H1 (cell line): ENCODE results near the gene SH3RF3. TPM values are rescaled to one million over a fixed set of nuclear protein-coding genes. Genes with fewer than 3 reads are reported as not detected.

Experiments
- CTCF ChIA-PET: fragments of 300-600 bp; sonication (Branson Sonifier 250); formaldehyde crosslinking; loops from one replicate; lab custom pipeline; 2021; ENCODE audit not compliant: partially characterized antibody; lab: Charles Lee
- POLR2A ChIA-PET: fragments of 300-600 bp; sonication (Branson Sonifier 250); formaldehyde crosslinking; loops from one replicate; lab custom pipeline; 2021; ENCODE audit warnings: inconsistent platforms; ENCODE audit not compliant: partially characterized antibody; lab: Charles Lee
- DNase-seq, 2 experiments: peaks; one replicate each; pipeline versions ENCODE4 v3.0.0 to v3.0.0-alpha.2; 2010 to 2022; ENCODE audit warnings: low spot score in 2 of 2, low read depth in 1 of 2, mixed read lengths in 1 of 2
- FAIRE-seq: peaks from 2 replicates; lab custom pipeline; 2011; peaks lifted over from hg19 to GRCh38; lab: Jason Lieb, UNC
- H2AFZ ChIP-seq: 2 replicates; pipeline ENCODE4 v1.8.1; 2012; ENCODE audit warnings: low read length, inconsistent platforms
- H2AK5ac ChIP-seq: 2 replicates; pipeline ENCODE4 v1.6.1; 2013; ENCODE audit warnings: low read depth, low read length
- H2BK120ac ChIP-seq: replicated peaks from 2 replicates; pipeline ENCODE3; 2013; ENCODE audit warnings: low read depth, low read length, inconsistent platforms
- H2BK12ac ChIP-seq: 2 replicates; pipeline ENCODE4 v1.6.1; 2013; ENCODE audit warnings: low read depth, low read length
- H2BK15ac ChIP-seq: 2 replicates; pipeline ENCODE4 v1.6.1; 2013; ENCODE audit warnings: low read length
- H2BK20ac ChIP-seq: 2 replicates; pipeline ENCODE4 v1.6.1; 2013; ENCODE audit warnings: low read length
- H2BK5ac ChIP-seq: 2 replicates; pipeline ENCODE4 v1.6.1; 2013; ENCODE audit warnings: low read depth, low read length
- H3K14ac ChIP-seq: 2 replicates; pipeline ENCODE4 v1.6.1; 2013; ENCODE audit warnings: inconsistent platforms; ENCODE audit not compliant: insufficient read length
- H3K18ac ChIP-seq: 2 replicates; pipeline ENCODE4 v1.6.1; 2013; ENCODE audit warnings: low read length; ENCODE audit errors: extremely low read depth
- H3K23ac ChIP-seq: 2 replicates; pipeline ENCODE4 v1.6.1; 2013; ENCODE audit warnings: inconsistent platforms; ENCODE audit not compliant: insufficient read length
- H3K23me2 ChIP-seq: 2 replicates; pipeline ENCODE4 v1.6.1; 2013; ENCODE audit warnings: low read depth, low read length
- H3K27ac ChIP-seq: 2 replicates; pipeline ENCODE4 v1.6.1; 2011; ENCODE audit warnings: low read depth, low read length, inconsistent platforms
- H3K27me3 ChIP-seq, 4 experiments: replicated peaks in 1 of 4; 1 replicate in 1 of 4; 2 replicates in 3 of 4; pipeline versions ENCODE4 v1.6.1 to v1.8.1; 2011 to 2013; ENCODE audit warnings: low read length in 3 of 4, mild to moderate bottlenecking in 3 of 4, inconsistent platforms in 2 of 4, mixed read lengths in 2 of 4, moderate library complexity in 1 of 4; ENCODE audit not compliant: control insufficient read depth in 3 of 4, insufficient read depth in 3 of 4; ENCODE audit errors: extremely low read depth in 1 of 4
- H3K36me3 ChIP-seq, 4 experiments: 2 replicates each; pipeline versions ENCODE4 v1.6.1 to v1.8.1; 2011 to 2013; ENCODE audit warnings: mild to moderate bottlenecking in 4 of 4, low read length in 3 of 4, moderate library complexity in 2 of 4, control low read depth in 1 of 4, inconsistent platforms in 1 of 4; ENCODE audit not compliant: insufficient read depth in 4 of 4, control insufficient read depth in 2 of 4
- H3K4ac ChIP-seq: replicated peaks from 2 replicates; pipeline ENCODE3; 2013; ENCODE audit warnings: low read length, low read depth, mixed read lengths, inconsistent platforms; ENCODE audit not compliant: insufficient read length
- H3K4me1 ChIP-seq, 4 experiments: replicated peaks in 1 of 4; 1 replicate in 1 of 4; 2 replicates in 3 of 4; pipeline versions ENCODE4 v1.6.1 to v1.8.1; 2011 to 2013; ENCODE audit warnings: low read length in 3 of 4, inconsistent platforms in 2 of 4, mixed read lengths in 1 of 4; ENCODE audit not compliant: insufficient read depth in 4 of 4, control insufficient read depth in 3 of 4
- H3K4me2 ChIP-seq, 2 experiments: 2 replicates each; pipeline versions ENCODE4 v1.6.1 to v1.8.1; 2011 to 2013; ENCODE audit warnings: low read depth in 2 of 2, low read length in 2 of 2, control low read depth in 1 of 2, inconsistent platforms in 1 of 2, mild to moderate bottlenecking in 1 of 2; ENCODE audit not compliant: insufficient read depth in 1 of 2
- H3K4me3 ChIP-seq, 4 experiments: fragments of 200-600, 300-600 bp in 1 of 4; sonication (generic), shearing (Covaris generic), sonication (Bioruptor Twin) in 1 of 4; 2 replicates each; pipeline versions ENCODE4 v1.5.1 to v1.8.1; 2011 to 2016; ENCODE audit warnings: low read length in 4 of 4, low read depth in 3 of 4, control low read depth in 2 of 4, inconsistent platforms in 2 of 4, mild to moderate bottlenecking in 2 of 4, mixed read lengths in 1 of 4, moderate library complexity in 1 of 4; ENCODE audit not compliant: insufficient read depth in 2 of 4; ENCODE audit errors: extremely low read depth in 1 of 4
- H3K56ac ChIP-seq: replicated peaks from 2 replicates; pipeline ENCODE3; 2013; ENCODE audit warnings: low read depth, mild to moderate bottlenecking, mixed read lengths, low read length, inconsistent platforms; ENCODE audit not compliant: insufficient read length
- H3K79me1 ChIP-seq: 2 replicates; pipeline ENCODE4 v1.6.1; 2013; ENCODE audit warnings: low read depth, low read length, control low read depth
- H3K79me2 ChIP-seq, 2 experiments: 2 replicates each; pipeline versions ENCODE4 v1.6.1 to v1.8.1; 2012 to 2013; ENCODE audit warnings: low read length in 2 of 2, mild to moderate bottlenecking in 2 of 2, inconsistent platforms in 1 of 2; ENCODE audit not compliant: insufficient read depth in 2 of 2, control insufficient read depth in 1 of 2
- H3K9ac ChIP-seq, 4 experiments: replicated peaks in 1 of 4; 1 replicate in 1 of 4; 2 replicates in 3 of 4; pipeline versions ENCODE4 v1.6.1 to v1.8.1; 2011 to 2013; ENCODE audit warnings: low read depth in 3 of 4, low read length in 3 of 4, control low read depth in 2 of 4, mild to moderate bottlenecking in 2 of 4, moderate library complexity in 2 of 4, inconsistent platforms in 1 of 4; ENCODE audit errors: extremely low read depth in 1 of 4
- H3K9me3 ChIP-seq, 2 experiments: 2 replicates each; pipeline versions ENCODE4 v1.6.1 to v1.8.1; 2012 to 2013; ENCODE audit warnings: mild to moderate bottlenecking in 2 of 2, moderate library complexity in 2 of 2, control low read depth in 1 of 2, inconsistent platforms in 1 of 2, low read depth in 1 of 2, low read length in 1 of 2, mixed read lengths in 1 of 2; ENCODE audit not compliant: insufficient read depth in 2 of 2
- H4K20me1 ChIP-seq, 2 experiments: replicated peaks in 1 of 2; 2 replicates each; pipeline versions ENCODE3 to v1.8.1; 2011 to 2013; ENCODE audit warnings: inconsistent platforms in 2 of 2, low read length in 2 of 2, mild to moderate bottlenecking in 1 of 2; ENCODE audit not compliant: insufficient read depth in 2 of 2, control insufficient read depth in 1 of 2
- H4K5ac ChIP-seq: 2 replicates; pipeline ENCODE4 v1.6.1; 2013; ENCODE audit warnings: low read length, low read depth, mixed read lengths, inconsistent platforms; ENCODE audit not compliant: insufficient read length
- H4K8ac ChIP-seq: 2 replicates; pipeline ENCODE4 v1.8.0; 2013; ENCODE audit warnings: mild to moderate bottlenecking, moderate library complexity, low read length, inconsistent platforms; ENCODE audit not compliant: insufficient read depth; ENCODE audit errors: extremely low read depth
- H4K91ac ChIP-seq: replicated peaks from 2 replicates; pipeline ENCODE3; 2013; ENCODE audit warnings: low read length, mixed read lengths, inconsistent platforms; ENCODE audit not compliant: insufficient read length
- SAP30 ChIP-seq: fragments of 300-600 bp; sonication (generic); IDR thresholded peaks from 2 replicates; pipeline ENCODE4 v1.7.1; 2012; ENCODE audit warnings: low read length, moderate library complexity, mild to moderate bottlenecking, inconsistent platforms; ENCODE audit not compliant: insufficient read depth, insufficient replicate concordance
- SIN3A ChIP-seq, 2 experiments: IDR thresholded peaks in 1 of 2; conservative IDR thresholded peaks in 1 of 2; 2 replicates each; pipeline ENCODE4 v1.6.1; 2011 to 2012; ENCODE audit warnings: low read length in 2 of 2, improper control_type of control experiment in 1 of 2, low read depth in 1 of 2, mild to moderate bottlenecking in 1 of 2
- SP1 ChIP-seq: IDR thresholded peaks from 2 replicates; pipeline ENCODE4 v1.6.1; 2011; ENCODE audit warnings: low read depth, low read length
- SUZ12 ChIP-seq: fragments of 200-600 bp; sonication (generic); IDR thresholded peaks from 2 replicates; pipeline ENCODE4 v1.6.1; 2012; ENCODE audit warnings: mild to moderate bottlenecking, inconsistent platforms, low read length, moderate library complexity, mixed read lengths
- ZNF274 ChIP-seq: IDR thresholded peaks from 2 replicates; pipeline ENCODE4 v1.7.0; 2012; ENCODE audit warnings: low read length, borderline replicate concordance; ENCODE audit errors: extremely low read depth
- WGBS, 2 experiments: shearing (Covaris generic) in 1 of 2; methylation state at CpG; one replicate each; pipeline versions ENCODE4 v1.1.6 to v1.1.7; 2013 to 2015; ENCODE audit warnings: low lambda C conversion rate in 2 of 2, mixed read lengths in 2 of 2, inconsistent platforms in 1 of 2, low coverage in 1 of 2, missing lambda C conversion rate in 1 of 2; ENCODE audit not compliant: insufficient replicate concordance in 2 of 2, insufficient coverage in 1 of 2, insufficient read length in 1 of 2; ENCODE audit errors: extremely low coverage in 1 of 2, missing lambda C conversion rate in 1 of 2; 5-methylcytosine and 5-hydroxymethylcytosine counted together
- polyA plus RNA-seq, 7 experiments: library from polyadenylated mRNA; depleted of rRNA in 3 of 7; stranded (reverse) in 5 of 7; unstranded in 2 of 7; fragments of >200 nt in 5 of 7; fragments of 200-250 nt in 2 of 7; gene quantifications; 1 replicate in 5 of 7; 2 replicates in 1 of 7; 4 replicates in 1 of 7; pipeline versions ENCODE4 v1.2.1 to v1.2.3, GENCODE V29; 2011 to 2013; ENCODE audit warnings: missing spikeins in 2 of 7, mixed read lengths in 2 of 7
- total RNA-seq: library from RNA; stranded (reverse); fragmentation: NEBNext Ultra II Directional; extraction: Animal tissue kit (Norgen Biotek cat#: 25700); gene quantifications from 2 replicates; pipeline ENCODE4 v1.2.1, GENCODE V29; 2021
- TF ChIP-seq, protein P1 (sequence below), 3 experiments: IDR thresholded peaks; 1 replicate in 2 of 3; 2 replicates in 1 of 3; pipeline versions ENCODE4 v1.5.1 to v1.6.1; 2011; ENCODE audit warnings: low read length in 3 of 3, mild to moderate bottlenecking in 3 of 3, inconsistent platforms in 2 of 3, low read depth in 1 of 3, moderate library complexity in 1 of 3; ENCODE audit not compliant: insufficient read depth in 1 of 3; ENCODE audit errors: control extremely low read depth in 1 of 3

The SH3RF3 gene
- total and polyA plus RNA-seq, 2 of the 8 experiments (the other 6 are each of a cell fraction or from before 2014, with no cell fraction given): 0.11 to 0.65 TPM

GRCh38 chr2:109208071-109208950 is 79.3 kb downstream of the SH3RF3 start:
- H3K14ac ChIP-seq: no peak overlapping the region
- H3K79me1 ChIP-seq: no peaks in the 10 kb centered on the region
- H3K4ac ChIP-seq: no peak overlapping the region
- H3K18ac ChIP-seq: no peak overlapping the region
- H3K23ac ChIP-seq: no peak overlapping the region
- no peak overlapping the region for H3K4me3 ChIP-seq
- no peak overlapping the region for H3K27ac ChIP-seq
- no peak overlapping the region for H2AFZ ChIP-seq
- H2BK120ac ChIP-seq: no peak overlapping the region
- no peak overlapping the region for H4K91ac ChIP-seq
- no peak overlapping the region for H2BK15ac ChIP-seq
- H4K20me1 ChIP-seq: no peaks in the 10 kb centered on the region
- no peak overlapping the region for H3K4me2 ChIP-seq
- H2BK20ac ChIP-seq: no peak overlapping the region
- no peaks in the 10 kb centered on the region; a peak in 1 of 7 replicates for H3K4me1 ChIP-seq
- no peaks in the 10 kb centered on the region for H3K36me3 ChIP-seq
- H4K8ac ChIP-seq: no peak overlapping the region
- no peak overlapping the region for H3K56ac ChIP-seq
- no peak overlapping the region for H4K5ac ChIP-seq
- H2AK5ac ChIP-seq: no peak overlapping the region
- DNase-seq (no peak), FAIRE-seq (no peak)
- H3K79me2 ChIP-seq: no peaks in the 10 kb centered on the region
- no peaks in the 10 kb centered on the region for H3K27me3 ChIP-seq
- H3K9me3 ChIP-seq: no peaks in the 10 kb centered on the region
- no peak overlapping the region for H3K9ac ChIP-seq
- H2BK12ac ChIP-seq: no peak overlapping the region
- H3K23me2 ChIP-seq: no peaks in the 10 kb centered on the region
- WGBS, 2 experiments: 85% methylated on average over 3 of the region's 3 CpGs; no CpG with 5 or more reads in 1 of the 2 experiments
- no peak overlapping the region for H2BK5ac ChIP-seq
- CTCF ChIA-PET: interaction anchor here (0.5 to 3.1 kb wide), 19 partner anchors 8 to 302 kb away, joined by 3 to 19 read pairs (median 3); partner anchors contain the start of gene SH3RF3
- POLR2A ChIA-PET: interaction anchor here (0.9 kb wide), 1 partner anchor 13 kb away, joined by 3 read pairs; no protein-coding TSS in a partner anchor
- TF ChIP-seq, protein P1, sequence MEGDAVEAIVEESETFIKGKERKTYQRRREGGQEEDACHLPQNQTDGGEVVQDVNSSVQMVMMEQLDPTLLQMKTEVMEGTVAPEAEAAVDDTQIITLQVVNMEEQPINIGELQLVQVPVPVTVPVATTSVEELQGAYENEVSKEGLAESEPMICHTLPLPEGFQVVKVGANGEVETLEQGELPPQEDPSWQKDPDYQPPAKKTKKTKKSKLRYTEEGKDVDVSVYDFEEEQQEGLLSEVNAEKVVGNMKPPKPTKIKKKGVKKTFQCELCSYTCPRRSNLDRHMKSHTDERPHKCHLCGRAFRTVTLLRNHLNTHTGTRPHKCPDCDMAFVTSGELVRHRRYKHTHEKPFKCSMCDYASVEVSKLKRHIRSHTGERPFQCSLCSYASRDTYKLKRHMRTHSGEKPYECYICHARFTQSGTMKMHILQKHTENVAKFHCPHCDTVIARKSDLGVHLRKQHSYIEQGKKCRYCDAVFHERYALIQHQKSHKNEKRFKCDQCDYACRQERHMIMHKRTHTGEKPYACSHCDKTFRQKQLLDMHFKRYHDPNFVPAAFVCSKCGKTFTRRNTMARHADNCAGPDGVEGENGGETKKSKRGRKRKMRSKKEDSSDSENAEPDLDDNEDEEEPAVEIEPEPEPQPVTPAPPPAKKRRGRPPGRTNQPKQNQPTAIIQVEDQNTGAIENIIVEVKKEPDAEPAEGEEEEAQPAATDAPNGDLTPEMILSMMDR (IDR thresholded peaks at IDR 0.05; ENCODE audit: control extremely low read depth in 1 of 3, insufficient read depth in 1 of 3, low read depth in 1 of 3, low read length in 3 of 3): peak; percentile 29 to 68 (median 43)
- TF ChIP-seq SUZ12 (no peak), SP1 (no peak), SAP30 (no peak), SIN3A (conservative IDR thresholded peaks at IDR 0.05 in 1 of 2, IDR thresholded peaks at IDR 0.05 in 1 of 2; ENCODE audit: low read depth in 1 of 2, low read length in 2 of 2) (no peak), ZNF274 (no peak)
